NCI-H2081 (cell line): ENCODE results near the gene LAYN.
A peak's percentile ranks its signal among the peaks of the same experiment; 100 is the strongest.

Experiments
- DNase-seq, 2 experiments: peaks; one replicate each; lab custom pipeline; 2025; lab: John Stamatoyannopoulos, UW

The LAYN gene, protein sequence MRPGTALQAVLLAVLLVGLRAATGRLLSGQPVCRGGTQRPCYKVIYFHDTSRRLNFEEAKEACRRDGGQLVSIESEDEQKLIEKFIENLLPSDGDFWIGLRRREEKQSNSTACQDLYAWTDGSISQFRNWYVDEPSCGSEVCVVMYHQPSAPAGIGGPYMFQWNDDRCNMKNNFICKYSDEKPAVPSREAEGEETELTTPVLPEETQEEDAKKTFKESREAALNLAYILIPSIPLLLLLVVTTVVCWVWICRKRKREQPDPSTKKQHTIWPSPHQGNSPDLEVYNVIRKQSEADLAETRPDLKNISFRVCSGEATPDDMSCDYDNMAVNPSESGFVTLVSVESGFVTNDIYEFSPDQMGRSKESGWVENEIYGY

GRCh38 chr11:111540114-111540936 is at the start of gene LAYN:
TSS of gene LAYN (plus strand) at chr11:111540720. CDS start at chr11:111540844, 124 bp downstream.
- DNase-seq: no peak

GRCh38 chr11:111494040-111494439 is 46.5 kb upstream of the LAYN start:
- DNase-seq: no peak

GRCh38 chr11:111499483-111499882 is 41.0 kb upstream of the LAYN start:
- no peak for DNase-seq

DNA sequence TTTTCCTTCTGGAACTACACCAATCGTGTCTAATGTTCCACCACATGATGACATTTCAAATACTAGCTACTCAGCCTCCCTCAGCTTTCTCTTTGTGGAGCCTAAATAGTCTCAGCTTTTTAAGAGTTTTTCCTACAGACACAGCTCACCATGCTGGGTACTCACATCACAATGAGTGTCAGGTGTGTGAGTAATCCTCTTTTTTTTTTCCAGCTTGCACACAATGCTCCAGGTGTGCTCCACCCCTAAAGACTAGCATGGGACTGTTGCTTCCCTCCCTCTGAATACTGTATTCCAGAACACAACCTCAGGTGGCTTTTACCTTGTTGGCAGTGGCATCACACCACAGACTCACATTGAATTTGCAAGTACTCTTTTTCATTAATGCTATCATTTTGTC is 40.0 kb upstream of the LAYN start:
- DNase-seq: no peak

- DNase-seq: no peak
Measured at GRCh38 chr11:111502611-111503010, 37.9 kb upstream of the LAYN start.

GRCh38 chr11:111510311-111510710 is 30.2 kb upstream of the LAYN start:
- no peak for DNase-seq

- DNase-seq: peak; percentile 12 to 43
Measured at GRCh38 chr11:111512296-111513239, 28.0 kb upstream of the LAYN start, which contains the start of gene BTG4. TSS of gene BTG4 (minus strand) at chr11:111512386. CDS start at chr11:111498776, 13,610 bp downstream.

- DNase-seq: no peak
Measured at GRCh38 chr11:111513240-111513605, 27.3 kb upstream of the LAYN start.

DNA sequence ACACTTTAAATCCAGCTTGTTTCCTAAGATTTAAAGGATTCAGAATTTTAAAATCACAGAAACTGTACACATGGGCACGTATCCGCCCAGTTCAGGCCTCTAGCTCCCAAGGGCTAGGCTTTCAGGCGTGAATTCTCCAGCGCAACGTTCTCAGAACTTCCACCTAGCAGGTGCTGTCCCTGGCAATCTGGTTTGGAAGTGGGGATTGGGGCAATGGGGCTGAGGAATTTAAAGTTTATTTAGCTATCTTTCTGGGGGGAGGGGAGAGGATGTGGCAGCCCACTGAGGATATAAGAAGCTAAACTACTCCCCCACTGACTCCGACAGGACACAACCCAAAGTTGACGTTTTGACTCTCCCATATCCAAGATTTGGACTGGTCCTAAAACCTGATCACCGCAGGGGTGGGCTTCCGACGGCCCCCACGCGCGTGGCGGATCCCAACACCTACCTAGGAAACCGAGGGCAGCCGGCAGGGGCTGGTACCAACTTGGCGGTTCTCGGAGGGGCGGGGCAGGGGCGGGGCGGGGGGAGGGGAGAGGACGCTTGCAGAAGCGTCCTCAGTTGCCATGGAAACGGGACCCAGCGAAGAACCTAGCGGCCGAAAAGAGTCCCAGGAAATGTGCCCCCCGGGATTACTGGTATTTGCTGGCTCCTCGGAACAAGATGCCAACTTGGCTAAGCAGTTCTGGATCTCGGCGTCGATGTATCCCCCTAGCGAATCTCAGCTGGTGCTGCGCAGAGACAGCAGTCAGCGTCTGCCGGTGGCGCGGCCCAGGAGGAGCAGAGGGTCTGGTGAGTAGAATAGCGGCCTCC is 26.1 kb upstream of the LAYN start, which contains the start of gene HOATZ:
HOATZ (plus strand) TSS at position 563 of the 816 bp plus-strand sequence; CDS start at position 570, 7 bp downstream.
- DNase-seq: no peak

- no peak for DNase-seq
Measured at GRCh38 chr11:111515591-111515990, 24.9 kb upstream of the LAYN start.

- DNase-seq: no peak
Measured at GRCh38 chr11:111518668-111519067, 21.9 kb upstream of the LAYN start.

DNA sequence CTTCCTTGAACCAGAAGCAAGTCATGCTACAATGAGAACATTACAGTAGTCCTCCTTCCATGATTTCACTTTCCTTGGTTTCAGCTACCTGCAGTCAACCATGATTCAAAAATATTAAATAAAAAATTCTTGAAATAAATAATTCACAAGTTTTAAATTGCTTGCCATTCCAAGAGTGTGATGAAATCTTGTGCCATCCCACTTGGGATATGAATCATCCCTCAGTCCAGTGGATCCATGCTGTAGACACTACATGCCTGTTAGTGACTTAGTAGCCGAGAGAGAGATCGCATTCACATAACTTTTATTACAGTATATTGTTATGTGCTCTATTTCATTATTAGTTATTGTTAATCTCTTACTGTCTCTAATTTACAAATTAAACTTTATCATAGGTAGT is 20.0 kb upstream of the LAYN start:
- no peak for DNase-seq

- no peak for DNase-seq
Measured at GRCh38 chr11:111521135-111521534, 19.4 kb upstream of the LAYN start.

GRCh38 chr11:111522426-111522825 is 18.1 kb upstream of the LAYN start:
- no peak for DNase-seq

DNA sequence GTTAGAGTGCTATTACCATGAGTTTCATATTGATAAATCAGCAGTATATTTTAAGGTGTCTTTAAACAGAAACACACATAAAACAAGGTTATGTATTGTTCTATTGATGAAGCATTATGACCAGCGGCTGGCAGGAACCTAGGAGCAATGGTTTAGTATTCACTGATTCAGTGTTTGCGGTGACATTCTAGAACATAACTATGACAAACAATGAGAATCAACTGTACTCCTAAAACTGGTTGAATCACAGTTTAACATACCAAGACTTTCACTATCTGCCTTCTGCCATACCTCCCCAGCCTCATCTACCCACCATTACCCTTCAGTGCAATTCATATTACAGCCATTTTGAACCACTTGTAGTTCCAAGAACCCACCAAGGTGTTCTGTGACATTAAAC is 17.2 kb upstream of the LAYN start:
- no peak for DNase-seq

- no peak for DNase-seq
Measured at GRCh38 chr11:111524056-111524455, 16.5 kb upstream of the LAYN start.

DNA sequence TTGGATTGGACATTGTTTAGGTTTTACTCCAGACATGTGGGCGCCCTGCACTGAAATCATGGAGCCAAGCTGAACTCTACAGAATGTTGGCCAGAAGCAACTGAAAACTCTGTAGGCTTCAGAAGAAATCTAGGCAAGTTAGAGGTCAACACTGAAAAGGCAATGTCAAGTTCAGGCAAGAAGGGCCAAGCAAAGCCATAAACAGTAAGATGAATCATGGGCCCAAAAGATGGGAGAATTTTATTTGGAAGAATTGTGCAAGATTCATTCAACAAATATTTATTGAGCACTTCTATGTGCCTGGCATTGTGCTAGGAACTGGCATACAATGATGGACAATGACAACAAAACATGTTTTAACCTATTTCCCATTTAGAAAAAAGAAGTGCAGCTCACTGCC is 15.1 kb upstream of the LAYN start:
- DNase-seq: no peak

DNA sequence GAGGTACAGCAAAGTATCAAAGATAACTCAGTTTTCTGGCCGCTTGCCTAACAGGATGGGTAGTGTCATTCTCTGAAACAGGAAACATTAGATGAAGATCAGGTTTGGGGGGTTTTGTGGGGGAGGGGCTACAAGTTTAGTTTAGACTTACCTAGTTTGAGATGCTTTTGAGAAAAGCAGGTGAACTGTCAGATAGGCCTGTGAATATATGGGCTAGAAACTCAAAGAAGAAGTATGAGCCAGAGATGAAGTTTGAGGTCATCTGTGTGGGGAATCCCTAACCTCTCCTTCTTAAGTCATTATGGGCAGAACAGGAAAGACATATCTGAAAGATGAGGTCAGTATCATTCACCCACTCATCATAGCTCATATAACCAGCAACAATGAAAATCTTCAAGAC is 14.0 kb upstream of the LAYN start:
- DNase-seq: no peak

GRCh38 chr11:111527279-111527678 is 13.2 kb upstream of the LAYN start:
- DNase-seq: no peak

DNA sequence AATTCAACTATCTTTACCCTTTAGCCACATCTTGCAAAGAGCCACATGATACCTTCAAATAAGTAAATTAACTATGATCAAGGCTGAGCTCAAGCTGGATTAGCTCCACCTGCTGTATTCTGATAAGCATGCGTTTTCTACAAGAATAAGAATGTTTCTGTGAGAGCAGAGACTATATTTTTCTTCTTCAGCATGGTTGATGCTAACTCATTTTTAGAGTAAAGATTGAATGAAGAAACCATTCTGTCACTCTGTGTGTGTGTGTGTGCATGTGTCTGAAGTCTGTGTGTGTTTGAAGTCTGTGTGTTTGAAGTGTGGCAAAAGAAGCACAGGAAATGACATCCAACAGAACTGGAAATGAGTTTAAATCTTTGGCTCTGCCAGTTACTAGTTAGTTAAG is 12.0 kb upstream of the LAYN start:
- DNase-seq: no peak

DNA sequence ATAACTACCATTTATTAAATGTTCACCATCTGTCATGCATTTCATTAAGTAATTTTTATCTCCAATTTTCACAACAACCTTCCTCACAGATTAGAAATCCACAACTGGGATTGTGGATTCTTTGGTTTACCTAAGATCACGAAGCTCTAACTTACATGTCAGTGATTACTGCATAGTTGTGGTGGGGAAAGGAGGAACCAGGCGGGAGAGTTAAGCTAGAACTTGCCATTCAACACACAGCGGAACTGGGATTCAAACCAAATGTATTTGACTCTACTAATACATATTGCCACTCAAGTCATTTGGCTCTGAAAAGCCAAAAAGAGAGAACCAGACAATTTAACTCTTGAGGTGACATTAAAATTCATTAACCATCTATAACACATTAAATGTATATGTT is 10.4 kb upstream of the LAYN start:
- DNase-seq: no peak
